K562 (cell line): ENCODE results near the gene MLST8. TPM values are rescaled to one million over a fixed set of nuclear protein-coding genes. Genes with fewer than 3 reads are reported as not detected.

Source experiments
- ATAC-seq: fragments of 200-7000 bp; cut with Tn5 transposase; 3 replicates; pipeline ENCODE4 v1.9.1; 2020; ENCODE audit warnings: moderate library complexity
- BruUV-seq: library from RNA; stranded (reverse); fragments of 400-500 nt; replicated peaks from 2 replicates; lab custom pipeline; 2021; lab: Mats Ljungman, UMichigan
- CTCF ChIA-PET: fragments of 300-600 bp; formaldehyde crosslinking; extraction: SDS; loops from one replicate; lab custom pipeline; 2021; ENCODE audit warnings: low intra/inter-chr PET ratio; lab: Yijun Ruan, JAX
- POLR2A ChIA-PET: fragments of 300-600, 350-650 bp; sonication (Branson Sonifier 250); formaldehyde crosslinking; extraction: SDS; loops from one replicate; lab custom pipeline; 2021; ENCODE audit warnings: antibody characterized with exemption, inconsistent platforms; lab: Yijun Ruan, JAX
- DNase-seq, 4 experiments: peaks; one replicate each; pipeline versions ENCODE4 v3.0.0 to v3.0.0-alpha.2; 2011 to 2018; ENCODE audit warnings: low spot score in 3 of 4, mixed read lengths in 3 of 4; ENCODE audit errors: extremely low read depth in 1 of 4
- FAIRE-seq: peaks from 2 replicates; lab custom pipeline; 2011; peaks lifted over from hg19 to GRCh38; lab: Jason Lieb, UNC
- H2AFZ ChIP-seq: 2 replicates; pipeline ENCODE4 v1.6.0; 2011; ENCODE audit warnings: low read depth, low read length, control low read depth, inconsistent platforms
- H3K27ac ChIP-seq: fragments of 200-600 bp; 3 replicates; pipeline ENCODE4 v1.8.0; 2011; ENCODE audit warnings: low read depth, mild to moderate bottlenecking, control low read depth, inconsistent platforms, low read length, moderate library complexity, mixed read lengths; ENCODE audit errors: extremely low read depth
- H3K27me3 ChIP-seq, 2 experiments: fragments of 300-600 bp in 1 of 2; 2 replicates in 1 of 2; 3 replicates in 1 of 2; pipeline versions ENCODE4 v1.6.0 to v1.8.0; 2011; ENCODE audit warnings: inconsistent platforms in 2 of 2, low read length in 2 of 2, mild to moderate bottlenecking in 1 of 2, mixed read lengths in 1 of 2, moderate library complexity in 1 of 2; ENCODE audit not compliant: control insufficient read depth in 2 of 2, insufficient read depth in 2 of 2
- H3K36me3 ChIP-seq: fragments of 300-600 bp; 3 replicates; pipeline ENCODE4 v1.8.0; 2011; ENCODE audit warnings: mild to moderate bottlenecking, low read length, inconsistent platforms; ENCODE audit not compliant: control insufficient read depth, insufficient read depth
- H3K4me1 ChIP-seq, 2 experiments: fragments of 200-600 bp in 1 of 2; replicated peaks in 1 of 2; 2 replicates in 1 of 2; 3 replicates in 1 of 2; pipeline versions ENCODE4 v1.5.1 to v1.8.0; 2011; ENCODE audit warnings: inconsistent platforms in 2 of 2, low read length in 2 of 2, mild to moderate bottlenecking in 1 of 2, mixed read lengths in 1 of 2, moderate library complexity in 1 of 2; ENCODE audit not compliant: control insufficient read depth in 2 of 2, insufficient read depth in 2 of 2
- H3K4me2 ChIP-seq: 2 replicates; pipeline ENCODE4 v1.6.1; 2011; ENCODE audit warnings: low read length, control low read depth, inconsistent platforms, mixed read lengths; ENCODE audit not compliant: insufficient read depth
- H3K4me3 ChIP-seq: fragments of 200-600 bp; sonication (generic), shearing (Covaris generic); 2 replicates; pipeline ENCODE4 v1.5.1; 2016; ENCODE audit warnings: control low read depth, inconsistent platforms
- H3K79me2 ChIP-seq: fragments of 200-600 bp; 3 replicates; pipeline ENCODE4 v1.8.0; 2011; ENCODE audit warnings: low read length, inconsistent platforms; ENCODE audit not compliant: control insufficient read depth, insufficient read depth
- H3K9ac ChIP-seq, 2 experiments: 2 replicates each; pipeline versions ENCODE4 v1.6.0 to v1.6.1; 2011; ENCODE audit warnings: low read depth in 2 of 2, low read length in 2 of 2, control low read depth in 1 of 2, inconsistent platforms in 1 of 2, mild to moderate bottlenecking in 1 of 2, mixed read lengths in 1 of 2; ENCODE audit not compliant: insufficient read depth in 1 of 2
- H3K9me1 ChIP-seq: one replicate; pipeline ENCODE4 v1.6.0; 2011; ENCODE audit warnings: inconsistent platforms, mild to moderate bottlenecking, low read length, moderate library complexity; ENCODE audit not compliant: control insufficient read depth, insufficient read depth
- H3K9me3 ChIP-seq: replicated peaks from 2 replicates; pipeline ENCODE4 v1.5.1; 2011; ENCODE audit warnings: low read depth, low read length, inconsistent platforms; ENCODE audit not compliant: control insufficient read depth, insufficient read depth
- H4K20me1 ChIP-seq: replicated peaks from 2 replicates; pipeline ENCODE4 v1.6.1; 2011; ENCODE audit warnings: low read length, inconsistent platforms, mixed read lengths; ENCODE audit not compliant: control insufficient read depth, insufficient read depth
- BCL6 ChIP-seq: fragments of 250-450 bp; sonication (Bioruptor Pico); IDR thresholded peaks from 2 replicates; pipeline ENCODE4 v1.4.0; 2020
- CREB1 ChIP-seq, 2 experiments: sonication (generic) in 1 of 2; formaldehyde crosslinking in 1 of 2; IDR thresholded peaks; 2 replicates each; pipeline versions ENCODE4 v1.6.1 to v1.8.0; 2012 to 2022; ENCODE audit warnings: inconsistent platforms in 1 of 2, mild to moderate bottlenecking in 1 of 2, missing genetic modification reagents in 1 of 2, moderate library complexity in 1 of 2
- CTCF ChIP-seq, 3 experiments: IDR thresholded peaks in 2 of 3; conservative IDR thresholded peaks in 1 of 3; 2 replicates each; pipeline ENCODE4 v1.5.1; 2011 to 2012; ENCODE audit warnings: low read length in 3 of 3, mild to moderate bottlenecking in 3 of 3, control low read depth in 2 of 3, improper control_type of control experiment in 1 of 3, inconsistent platforms in 1 of 3, low read depth in 1 of 3, mixed read lengths in 1 of 3, moderate library complexity in 1 of 3; ENCODE audit not compliant: insufficient read depth in 2 of 3
- ERF ChIP-seq: fragments of 450-650 bp; formaldehyde crosslinking; IDR thresholded peaks from 2 replicates; pipeline ENCODE4 v1.4.0; 2020; ENCODE audit warnings: mild to moderate bottlenecking, mixed read lengths
- ESRRB ChIP-seq: fragments of 250-450 bp; sonication (Bioruptor Pico); IDR thresholded peaks from 2 replicates; pipeline ENCODE4 v1.5.0; 2020; ENCODE audit warnings: mild to moderate bottlenecking, moderate library complexity, borderline replicate concordance
- FOXM1 ChIP-seq, 2 experiments: fragments of 450-650 bp in 1 of 2; sonication (generic) in 1 of 2; formaldehyde crosslinking in 1 of 2; IDR thresholded peaks; 2 replicates each; pipeline versions ENCODE4 v1.6.1 to v1.9.0; 2017 to 2022; ENCODE audit warnings: low read depth in 2 of 2, mild to moderate bottlenecking in 2 of 2, missing genetic modification reagents in 1 of 2, moderate library complexity in 1 of 2
- HBP1 ChIP-seq: fragments of 450-650 bp; formaldehyde crosslinking; IDR thresholded peaks from 2 replicates; pipeline ENCODE4 v1.4.0; 2022; ENCODE audit warnings: missing genetic modification characterization
- NKRF ChIP-seq: fragments of 450-650 bp; IDR thresholded peaks from 2 replicates; pipeline ENCODE4 v1.6.1; 2016; ENCODE audit warnings: borderline replicate concordance
- NR1H2 ChIP-seq: sonication (generic); formaldehyde crosslinking; IDR thresholded peaks from 2 replicates; pipeline ENCODE4 v1.4.0; 2020; ENCODE audit warnings: mild to moderate bottlenecking, missing genetic modification reagents
- PHF8 ChIP-seq: fragments of 200-600 bp; sonication (generic); IDR thresholded peaks from 2 replicates; pipeline ENCODE4 v1.6.1; 2012; ENCODE audit warnings: mixed run types, mild to moderate bottlenecking, inconsistent platforms, low read length, moderate library complexity, borderline replicate concordance
- SMAD4 ChIP-seq: fragments of 250-450 bp; sonication (Bioruptor Pico); conservative IDR thresholded peaks from 2 replicates; pipeline ENCODE4 v1.8.0; 2021; ENCODE audit warnings: inconsistent platforms, mild to moderate bottlenecking, moderate library complexity
- TEAD4 ChIP-seq, 2 experiments: sonication (generic) in 1 of 2; formaldehyde crosslinking in 1 of 2; IDR thresholded peaks; 2 replicates each; pipeline versions ENCODE4 v1.6.1 to v1.8.0; 2012 to 2022; ENCODE audit warnings: borderline replicate concordance in 1 of 2, inconsistent platforms in 1 of 2, low read length in 1 of 2, mild to moderate bottlenecking in 1 of 2, missing genetic modification reagents in 1 of 2
- WGBS: fragments of 100-300 bp; shearing (Covaris generic); methylation state at CpG from one replicate; pipeline ENCODE4 v1.1.6; 2016; ENCODE audit warnings: low coverage, mixed read lengths; ENCODE audit not compliant: insufficient coverage; ENCODE audit errors: missing lambda C conversion rate; 5-methylcytosine and 5-hydroxymethylcytosine counted together
- in situ Hi-C: fragments of 300-500 bp; cut with MboI; formaldehyde crosslinking; loops from 4 replicates; pipeline ENCODE4 v1.15.0; 2018; ENCODE audit warnings: inconsistent platforms, mixed read lengths
- intact Hi-C: fragments of 100-400 bp; cut with micrococcal nuclease; formaldehyde crosslinking; loops from 2 replicates; pipeline ENCODE4 v1.14.2; 2022
- polyA plus RNA-seq, 8 experiments: library from polyadenylated mRNA; depleted of rRNA in 4 of 8; stranded (reverse) in 5 of 8; unstranded in 3 of 8; fragments of >200 nt; fragmentation: Nextera tagmentation in 2 of 8; fragmentation: Illumina TruSeq in 1 of 8; extraction: Ambion mirVana in 2 of 8; extraction: Trizol in 1 of 8; gene quantifications; 2 replicates each; pipeline versions ENCODE4 v1.2.1 to v1.2.3, GENCODE V29; 2011 to 2014; ENCODE audit warnings: inconsistent platforms in 1 of 8, missing spikeins in 1 of 8
- total RNA-seq, 7 experiments: library from RNA; depleted of rRNA in 6 of 7; stranded (reverse); fragments of >200 nt in 6 of 7; fragmentation: Illumina TruSeq in 2 of 7; extraction: Trizol in 2 of 7; gene quantifications; 2 replicates each; pipeline versions ENCODE4 v1.2.1 to v1.2.3, GENCODE V29; 2011 to 2021; ENCODE audit warnings: low replicate concordance in 1 of 7

MLST8 gene
- total and polyA plus RNA-seq, 9 of the 15 experiments (the other 6 are each of a cell fraction or from before 2014, with no cell fraction given), result 1.5 to 116 (median 43.3) TPM

GRCh38 chr16:2213817-2214718 is 8.8 kb downstream of the MLST8 start (continued):
- TF ChIP-seq NKRF, result no peak
- peak; percentile 40; the same call in 1 of the 2 replicates for TF ChIP-seq CREB1 (IDR thresholded peaks at IDR 0.05)
- TF ChIP-seq CREB1 (CRISPR knock-in tag; IDR thresholded peaks at IDR 0.05), result no peak

GRCh38 chr16:2214719-2214968 is 9.4 kb downstream of the MLST8 start, which contains the start of gene PGP:
TSS of gene PGP (minus strand) at chr16:2214840. CDS start at chr16:2214777, 63 bp downstream.
- BruUV-seq, result no TSS peak
- no peaks in the 10 kb centered on the region for H3K9me3 ChIP-seq
- H3K9ac ChIP-seq, result peak within 1 kb of the TSS; percentile 94 to 99
- H4K20me1 ChIP-seq, result peaks cover 21% of the 10 kb centered on the region
- CTCF ChIA-PET, result no interaction called here
- ATAC-seq (no peak), DNase-seq (no peak), FAIRE-seq (no peak)
- H3K9me1 ChIP-seq, result no peaks in the 10 kb centered on the region
- POLR2A ChIA-PET, result interaction anchor here (0.5 to 3.1 kb wide), 14 partner anchors 9 to 703 kb away, joined by 3 to 17 read pairs (median 3); partner anchors contain the start of genes E4F1, ECI1 and TRAF7
- peaks cover 49% of the 10 kb centered on the region for H3K79me2 ChIP-seq
- H2AFZ ChIP-seq, result peak within 1 kb of the TSS; percentile 53
- in situ Hi-C loops, result no loop called here
- intact Hi-C loops, result no loop called here
- H3K4me2 ChIP-seq, result peak within 1 kb of the TSS; percentile 94
- H3K36me3 ChIP-seq, result peaks cover 30% of the 10 kb centered on the region; the same call in 2 of the 3 replicates
- H3K27ac ChIP-seq, result peak within 1 kb of the TSS; percentile 97
- H3K4me1 ChIP-seq, result peaks cover 31 to 74% of the 10 kb centered on the region in 2 experiments
- no peaks in the 10 kb centered on the region for H3K27me3 ChIP-seq
- 0% methylated on average over 23 of the region's 48 CpGs for WGBS
- H3K4me3 ChIP-seq, result peak within 1 kb of the TSS; percentile 85
- no peak for TF ChIP-seq CTCF (IDR thresholded peaks at IDR 0.05 in 2 of 3, conservative IDR thresholded peaks at IDR 0.05 in 1 of 3; ENCODE audit: insufficient read depth in 2 of 3, low read depth in 1 of 3, low read length in 3 of 3)
- peak; percentile 67; the same call in 1 of the 2 replicates for TF ChIP-seq BCL6 (CRISPR knock-in tag)
- TF ChIP-seq NR1H2, result no peak
- peak; percentile 35; the same call in 1 of the 2 replicates for TF ChIP-seq PHF8
- TF ChIP-seq ESRRB (CRISPR knock-in tag), result peak; percentile 82; the same call in 1 of the 2 replicates
- TF ChIP-seq SMAD4 (CRISPR knock-in tag), result peak; percentile 91; the same call in 1 of the 2 replicates
- TF ChIP-seq ERF (CRISPR knock-in tag), result peak; percentile 96; the same call in 1 of the 2 replicates
- no peak for TF ChIP-seq TEAD4 (IDR thresholded peaks at IDR 0.05; ENCODE audit: low read length)
- TF ChIP-seq TEAD4 (CRISPR knock-in tag; IDR thresholded peaks at IDR 0.05; ENCODE audit: borderline replicate concordance), result no peak
- TF ChIP-seq HBP1 (CRISPR knock-in tag), result no peak
- TF ChIP-seq FOXM1 (IDR thresholded peaks at IDR 0.05; ENCODE audit: low read depth), result 0 out of 2 replicates have a peak, but pooled peaks have one; percentile 48
- no peak for TF ChIP-seq FOXM1 (CRISPR knock-in tag; IDR thresholded peaks at IDR 0.05; ENCODE audit: low read depth)
